Pancreas (tissue), 10 donors: ENCODE measurements around the gene CDCA4. TPM values are rescaled to one million over a fixed set of nuclear protein-coding genes. Genes with fewer than 3 reads are reported as not detected.

Source experiments
- ATAC-seq, 4 donors: fragments of 200-7000 bp; cut with Tn5 transposase; one replicate each; pipeline versions ENCODE4 v1.8.0 to v1.9.1; 2020; ENCODE audit warnings: mild to moderate bottlenecking in 4 of 4, moderate library complexity in 4 of 4
- DNase-seq, 6 donors: peaks; one replicate each; pipeline ENCODE4 v3.0.0-alpha.2; 2020
- FAIRE-seq: peaks from 2 replicates; lab custom pipeline; 2012; peaks lifted over from hg19 to GRCh38; lab: Jason Lieb, UNC
- H3K27ac ChIP-seq, 4 donors: fragments of 200-600 bp; sonication (generic); 1 replicate in 3 of 4; 2 replicates in 1 of 4; pipeline versions ENCODE4 v1.5.0 to v1.8.0; 2020
- H3K27me3 ChIP-seq, 4 donors: fragments of 200-600 bp; one replicate each; pipeline ENCODE4 v1.8.0; 2021
- H3K36me3 ChIP-seq, 3 donors: fragments of 200-600 bp; sonication (generic) in 1 of 3; one replicate each; pipeline versions ENCODE4 v1.5.0 to v1.8.0; 2020 to 2021
- H3K4me1 ChIP-seq, 3 donors: fragments of 200-600 bp; one replicate each; pipeline ENCODE4 v1.8.0; 2021
- H3K4me3 ChIP-seq, 4 donors: fragments of 200-600 bp; sonication (generic) in 2 of 4; one replicate each; pipeline versions ENCODE4 v1.5.0 to v1.8.0; 2020 to 2021
- H3K9me3 ChIP-seq, 4 donors: fragments of 200-600 bp; one replicate each; pipeline ENCODE4 v1.8.0; 2021
- CTCF ChIP-seq, 4 donors: fragments of 200-600 bp; sonication (generic) in 3 of 4; IDR thresholded peaks; one replicate each; pipeline versions ENCODE4 v1.5.0 to v1.8.0; 2021; ENCODE audit warnings: antibody characterized with exemption in 4 of 4
- WGBS, 2 donors: extraction: QIAGEN DNeasy Blood & Tissue Kit; methylation state at CpG; one replicate each; pipeline ENCODE4 v1.1.7; 2013; 5-methylcytosine and 5-hydroxymethylcytosine counted together
- intact Hi-C, 3 donors: fragments of 100-400 bp; cut with DNase I; formaldehyde crosslinking; loops; one replicate each; pipeline versions ENCODE4 v1.11.1 to v1.14.2; 2022
- polyA plus RNA-seq, 2 donors: library from polyadenylated mRNA; stranded (reverse); fragments of 200-250 nt; gene quantifications; one replicate each; pipeline ENCODE4 v1.2.3, GENCODE V29; 2013
- total RNA-seq, 6 donors: library from RNA; stranded (reverse); fragmentation: NEBNext Ultra II Directional in 4 of 6; extraction: Animal tissue kit (Norgen Biotek cat#: 25700) in 4 of 6; gene quantifications; one replicate each; pipeline versions ENCODE4 v1.2.1 to v1.2.4, GENCODE V29; 2021 to 2023
- donor health status: healthy with polysubstance abuse.
- donor health status: DM: no; HTN: no; CAD: no; lungs with moderate emphysema.
- donor health status: DM: no; HTN: no; CAD: no.
- donor health status: control.
- donor health status: control.
- donor health status: Bipolar disorder and iron deficiency.
- donor health status: DM: yes; HTN: yes; CAD: no.
- donor health status: DM: no; HTN: no; CAD: no.
- donor health status: DM: no; HTN: no; CAD: no.
- donor health status: DM: yes; HTN: yes; CAD: no.

CDCA4 gene
- total and polyA plus RNA-seq, 8 donors: 1.2 to 3.5 (median 2.7) TPM

- no peak overlapping the region for H3K27ac ChIP-seq
- no peaks in the 10 kb centered on the region for H3K27me3 ChIP-seq
- peaks cover 0 to 7% (median 0%) of the 10 kb centered on the region in 3 donors for H3K36me3 ChIP-seq
- DNase-seq: no peak
- H3K9me3 ChIP-seq: no peaks in the 10 kb centered on the region
- FAIRE-seq: no peak
- WGBS, 2 donors: 93 to 96% methylated on average over 19 of the region's 19 CpGs
- no peaks in the 10 kb centered on the region for H3K4me1 ChIP-seq
- intact Hi-C loops: no loop called here
- ATAC-seq: no peak
- no peak overlapping the region for H3K4me3 ChIP-seq
- TF ChIP-seq CTCF (IDR thresholded peaks at IDR 0.05): no peak
Observed at GRCh38 chr14:105007593-105008264, 13.2 kb downstream of the CDCA4 start.

- TF ChIP-seq CTCF (IDR thresholded peaks at IDR 0.05): no peak
- FAIRE-seq: no peak
- intact Hi-C loops: no loop called here
- DNase-seq: no peak
- H3K27me3 ChIP-seq: no peaks in the 10 kb centered on the region
- peaks cover 0 to 7% (median 0%) of the 10 kb centered on the region in 3 donors for H3K36me3 ChIP-seq
- H3K27ac ChIP-seq: no peak overlapping the region
- no peaks in the 10 kb centered on the region for H3K4me1 ChIP-seq
- no peak for ATAC-seq
- H3K4me3 ChIP-seq: no peak overlapping the region
- H3K9me3 ChIP-seq: no peaks in the 10 kb centered on the region
- WGBS, 2 donors: 88 to 91% methylated on average over 21 of the region's 21 CpGs
Observed at GRCh38 chr14:105006831-105007592, 13.9 kb downstream of the CDCA4 start.

GRCh38 chr14:105005929-105006830 lies 14.7 kb downstream of the CDCA4 start:
- peak in 1 of 6 donors; percentile 52 for DNase-seq
- Histone ChIP-seq H3K4me1 (no peaks in the 10 kb centered on the region), H3K27me3 (no peaks in the 10 kb centered on the region), H3K36me3 (peaks cover 0 to 7% (median 0%) of the 10 kb centered on the region in 3 donors), H3K9me3 (no peaks in the 10 kb centered on the region), H3K4me3 (no peak overlapping the region), H3K27ac (no peak overlapping the region)
- TF ChIP-seq CTCF (IDR thresholded peaks at IDR 0.05): no peak
- intact Hi-C loops: no loop called here
- FAIRE-seq: no peak
- ATAC-seq: no peak
- 90 to 94% methylated on average over 20 to 21 of the region's 21 CpGs for WGBS, 2 donors

- Histone ChIP-seq H3K9me3 (no peaks in the 10 kb centered on the region), H3K27ac (no peak overlapping the region), H3K4me3 (no peak overlapping the region), H3K36me3 (no peaks in the 10 kb centered on the region), H3K4me1 (no peaks in the 10 kb centered on the region), H3K27me3 (no peaks in the 10 kb centered on the region)
- FAIRE-seq (no peak), ATAC-seq (no peak), DNase-seq (peak in 1 of 6 donors; percentile 41)
- TF ChIP-seq CTCF (IDR thresholded peaks at IDR 0.05): no peak
- intact Hi-C loops: no loop called here
- 88 to 91% methylated on average over 19 to 20 of the region's 20 CpGs for WGBS, 2 donors
Observed at GRCh38 chr14:105005329-105005928, 15.5 kb downstream of the CDCA4 start.
